ENCODE data around the gene IL17C.

GRCh38 chr16:88654363-88655052 is 16.1 kb downstream of the IL17C start:
- TF ChIP-seq CTCF (IDR thresholded peaks at IDR 0.05) (no peak), POLR2A (IDR thresholded peaks at IDR 0.05) (no peak)
